GM12875 (cell line): ENCODE data around the gene LDLRAD4.

Experiments used
- H3K4me3 ChIP-seq: one replicate; pipeline ENCODE4 v1.5.1; 2011; ENCODE audit warnings: low read depth, low read length, control low read depth
- TF ChIP-seq, protein P1 (sequence below): IDR thresholded peaks from 2 replicates; pipeline ENCODE4 v1.5.1; 2011; ENCODE audit warnings: low read depth, mild to moderate bottlenecking, control low read depth, inconsistent platforms, low read length, moderate library complexity, borderline replicate concordance; ENCODE audit not compliant: insufficient read depth

Gene LDLRAD4

DNA sequence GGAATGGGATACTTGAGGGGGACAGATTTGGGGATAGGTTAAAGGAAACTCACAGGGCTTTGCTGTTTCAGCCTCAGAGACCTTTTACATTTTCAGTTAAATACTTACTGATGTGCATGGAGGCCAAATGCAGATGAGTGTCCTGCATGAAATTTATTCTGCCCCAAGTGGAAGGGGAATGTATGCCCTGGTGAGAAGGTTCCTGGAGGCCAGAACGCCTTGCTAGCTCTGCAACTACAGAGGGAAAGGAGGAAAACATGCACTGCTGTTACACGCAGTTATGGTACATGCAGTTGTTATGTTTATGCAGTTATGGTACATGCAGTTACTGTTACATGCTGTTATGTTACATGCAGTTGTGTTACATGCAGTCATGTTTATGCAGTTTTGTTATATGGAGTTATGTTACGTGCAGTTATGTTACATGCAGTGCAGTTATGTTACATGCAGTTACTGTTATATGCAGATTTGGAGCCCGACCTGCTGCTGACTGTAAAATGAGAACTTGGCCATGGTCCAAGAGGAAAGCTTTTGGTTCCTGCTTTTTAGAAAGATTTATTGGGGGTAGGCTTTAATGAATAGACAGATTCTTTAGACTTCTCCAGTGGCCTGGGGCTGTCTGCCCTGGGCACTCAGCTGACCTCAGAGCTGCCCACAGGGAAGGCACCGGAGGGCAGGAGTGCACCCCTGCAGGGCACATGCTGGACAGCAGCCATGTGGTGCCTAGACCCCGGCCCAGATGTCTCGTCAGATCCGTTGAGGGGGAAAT lies 84.1 kb downstream of the LDLRAD4 start:
- no peak overlapping the region for H3K4me3 ChIP-seq
- TF ChIP-seq, protein P1, sequence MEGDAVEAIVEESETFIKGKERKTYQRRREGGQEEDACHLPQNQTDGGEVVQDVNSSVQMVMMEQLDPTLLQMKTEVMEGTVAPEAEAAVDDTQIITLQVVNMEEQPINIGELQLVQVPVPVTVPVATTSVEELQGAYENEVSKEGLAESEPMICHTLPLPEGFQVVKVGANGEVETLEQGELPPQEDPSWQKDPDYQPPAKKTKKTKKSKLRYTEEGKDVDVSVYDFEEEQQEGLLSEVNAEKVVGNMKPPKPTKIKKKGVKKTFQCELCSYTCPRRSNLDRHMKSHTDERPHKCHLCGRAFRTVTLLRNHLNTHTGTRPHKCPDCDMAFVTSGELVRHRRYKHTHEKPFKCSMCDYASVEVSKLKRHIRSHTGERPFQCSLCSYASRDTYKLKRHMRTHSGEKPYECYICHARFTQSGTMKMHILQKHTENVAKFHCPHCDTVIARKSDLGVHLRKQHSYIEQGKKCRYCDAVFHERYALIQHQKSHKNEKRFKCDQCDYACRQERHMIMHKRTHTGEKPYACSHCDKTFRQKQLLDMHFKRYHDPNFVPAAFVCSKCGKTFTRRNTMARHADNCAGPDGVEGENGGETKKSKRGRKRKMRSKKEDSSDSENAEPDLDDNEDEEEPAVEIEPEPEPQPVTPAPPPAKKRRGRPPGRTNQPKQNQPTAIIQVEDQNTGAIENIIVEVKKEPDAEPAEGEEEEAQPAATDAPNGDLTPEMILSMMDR: no peak

DNA sequence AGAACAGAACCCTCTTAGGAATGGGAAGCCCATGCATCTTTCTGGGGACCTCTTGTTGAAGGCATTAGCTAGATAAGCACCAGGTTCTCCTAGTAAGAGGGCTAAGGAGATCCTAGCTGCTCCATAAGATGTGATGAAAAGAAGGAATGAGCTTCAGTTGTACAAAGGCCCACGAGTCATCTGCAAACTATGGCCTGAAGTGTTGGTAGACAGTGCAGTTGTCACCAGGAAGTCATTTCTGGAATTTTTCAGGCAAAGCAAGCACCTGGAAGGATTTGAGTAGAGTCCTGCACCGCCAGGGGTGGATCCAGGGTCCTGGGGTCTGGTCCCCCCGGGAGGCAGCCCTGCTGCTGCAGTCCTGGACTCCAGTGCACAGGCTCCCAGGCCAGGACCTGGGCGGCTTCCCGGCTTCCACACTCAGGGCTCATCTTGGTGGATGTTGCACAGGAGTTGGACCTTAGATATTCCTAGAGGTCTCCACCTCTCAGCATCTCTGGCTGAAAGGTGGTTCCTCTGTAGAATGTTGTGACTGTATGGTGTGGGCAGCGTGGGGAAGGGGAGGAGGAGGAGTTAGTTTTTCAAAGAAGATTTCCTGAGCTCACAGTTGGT lies 85.3 kb downstream of the LDLRAD4 start:
- H3K4me3 ChIP-seq: no peak overlapping the region
- TF ChIP-seq, protein P1: no peak

DNA sequence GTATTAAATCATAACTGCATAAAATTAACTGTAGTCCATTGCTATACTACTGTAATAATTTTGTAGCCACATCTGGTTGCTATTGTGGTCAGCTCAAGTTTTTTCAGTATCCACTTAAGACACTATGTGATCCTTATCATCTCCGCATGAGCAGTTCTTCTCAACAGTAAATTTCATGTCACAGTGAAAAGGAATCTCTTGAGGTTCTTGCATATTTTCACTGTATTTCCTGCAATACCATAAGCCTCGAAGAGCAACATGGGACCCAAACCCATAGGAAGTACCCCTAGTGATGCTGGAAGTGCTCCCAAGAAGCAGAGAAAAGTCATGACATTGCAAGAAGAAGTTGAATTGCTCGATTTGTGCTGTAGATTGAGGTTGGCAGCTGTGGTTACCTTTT lies 86.7 kb downstream of the LDLRAD4 start:
- no peak overlapping the region for H3K4me3 ChIP-seq
- TF ChIP-seq, protein P1: no peak

DNA sequence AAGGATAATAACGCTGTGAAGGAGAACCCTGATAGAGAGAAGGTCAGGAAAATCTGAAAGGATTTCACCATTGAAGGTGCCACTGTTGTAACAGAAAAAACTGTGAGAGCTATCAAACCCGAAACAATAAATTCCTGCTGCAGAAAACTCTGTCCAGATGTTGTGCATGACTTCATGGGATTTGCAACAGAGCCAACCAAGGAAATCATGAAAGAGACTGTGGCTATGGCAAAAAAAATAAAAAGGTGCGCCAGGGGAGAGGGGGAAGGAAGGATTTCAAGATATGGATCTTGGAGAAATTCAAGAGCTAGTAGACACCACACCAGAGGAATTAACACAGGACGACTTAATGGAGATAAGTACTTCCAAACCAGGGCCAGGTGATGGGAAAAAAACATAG lies 88.0 kb downstream of the LDLRAD4 start:
- TF ChIP-seq, protein P1: no peak
- H3K4me3 ChIP-seq: no peak overlapping the region

DNA sequence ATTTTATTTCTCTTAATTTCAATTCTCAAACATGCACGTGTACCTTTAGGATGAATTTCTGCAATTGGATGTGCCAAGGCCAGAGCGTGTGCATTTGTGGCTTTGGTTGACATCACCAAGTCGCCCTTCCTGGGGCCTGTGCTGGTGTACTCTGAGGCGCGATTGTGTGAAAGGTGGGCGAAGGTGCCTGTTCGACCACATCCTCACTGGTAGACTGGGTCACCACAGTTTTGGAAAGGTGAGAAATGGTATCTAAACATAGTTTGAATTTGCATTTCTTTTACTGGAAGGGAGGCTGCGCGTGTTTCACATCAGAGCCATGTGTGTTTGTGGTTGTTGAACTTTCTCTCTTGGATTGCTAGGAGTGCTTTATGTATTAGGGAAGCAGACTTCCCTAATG lies 89.8 kb downstream of the LDLRAD4 start:
- TF ChIP-seq, protein P1: no peak
- no peak overlapping the region for H3K4me3 ChIP-seq

DNA sequence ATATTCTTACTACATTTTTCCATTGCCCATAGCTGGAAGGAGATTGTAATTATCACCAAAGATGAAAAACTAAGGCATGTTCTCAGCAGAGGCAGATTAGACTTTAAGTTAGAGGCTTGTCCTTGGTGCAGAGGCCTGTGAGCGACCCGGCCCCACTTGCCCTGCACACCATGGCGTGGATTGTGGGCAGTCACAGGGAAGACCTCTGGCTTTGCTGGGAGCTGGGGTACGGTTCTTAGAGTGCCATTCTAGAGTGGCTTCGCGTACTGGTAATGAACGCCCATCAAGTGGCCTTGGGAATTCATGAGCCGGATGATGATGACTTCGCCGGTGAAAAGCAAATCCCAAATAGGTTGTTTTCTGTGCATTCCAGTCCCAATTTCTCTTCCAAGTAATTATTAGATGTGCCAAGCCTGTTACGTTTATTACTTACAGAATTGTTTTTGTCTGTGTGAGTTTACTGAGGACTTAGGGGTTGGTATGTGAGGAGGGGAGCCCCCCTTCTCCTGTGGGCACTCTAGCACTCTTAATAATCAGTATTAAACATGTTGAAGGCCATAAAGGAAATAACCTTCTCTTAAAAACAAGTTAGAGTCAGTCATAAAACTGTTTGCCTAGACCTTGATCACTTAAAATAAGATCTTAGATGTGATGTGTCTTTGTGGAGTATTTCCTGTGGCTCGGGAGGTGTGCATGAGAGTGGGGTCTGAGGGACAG lies 90.6 kb downstream of the LDLRAD4 start:
- TF ChIP-seq, protein P1: no peak

More for the DNA sequence above, 90.6 kb downstream of the LDLRAD4 start:
- no peak overlapping the region for H3K4me3 ChIP-seq
